ENCODE measurements around the gene LARGE1.

The LARGE1 gene

DNA sequence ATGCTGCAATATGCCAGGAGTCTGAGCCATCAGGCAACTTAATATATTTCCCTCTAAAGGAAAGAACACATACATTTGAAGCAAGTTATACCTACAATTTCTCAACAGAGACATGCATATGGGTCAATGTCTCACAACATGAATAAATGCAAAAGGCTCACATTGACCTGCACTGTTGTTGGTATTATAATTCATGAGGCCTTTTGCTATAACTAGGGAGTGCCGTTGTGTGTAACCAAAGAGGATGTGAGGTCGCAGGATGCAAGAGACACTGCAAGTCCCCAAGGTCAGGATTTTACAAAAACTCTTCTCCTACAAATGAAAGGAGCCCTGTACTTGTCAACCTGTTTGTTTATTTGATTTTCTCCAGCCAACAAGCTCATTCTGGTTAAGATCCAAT, 250.5 kb downstream of the LARGE1 start:
- no peak for DNase-seq (ENCODE audit: low read depth in 4 of 4, low spot score in 1 of 4)

DNA sequence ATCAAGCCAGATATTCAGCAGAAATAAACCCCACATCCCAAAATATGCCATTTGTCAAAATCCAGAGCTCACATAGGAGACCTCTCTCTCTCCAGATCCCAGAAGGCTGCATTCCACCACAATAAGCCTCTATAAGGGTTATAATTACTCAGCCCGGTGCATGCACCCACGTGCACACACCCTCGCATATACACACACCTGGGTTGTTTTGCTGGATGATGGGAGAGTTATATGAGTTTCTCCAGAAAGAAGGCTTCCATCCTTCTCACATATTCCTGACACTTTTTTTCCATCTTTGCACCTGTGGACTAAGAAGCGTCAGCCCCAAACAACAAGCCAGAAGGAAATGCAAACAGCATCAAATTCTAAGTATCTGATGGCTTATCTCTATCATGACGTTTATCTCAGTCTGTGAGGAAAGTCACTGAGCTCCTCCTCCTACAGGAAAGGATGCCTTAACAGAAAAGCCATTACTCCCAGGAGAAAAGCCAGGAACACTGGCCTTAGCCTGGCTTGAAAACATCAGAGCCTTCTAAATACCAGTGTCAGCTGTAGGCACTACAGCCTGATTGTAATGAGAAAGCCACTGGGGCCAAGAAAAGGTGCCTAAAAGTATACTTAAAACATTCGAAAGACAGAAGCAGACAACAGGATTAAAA, 253.2 kb downstream of the LARGE1 start:
- DNase-seq (ENCODE audit: low read depth in 4 of 4, low spot score in 1 of 4) = no peak

DNA sequence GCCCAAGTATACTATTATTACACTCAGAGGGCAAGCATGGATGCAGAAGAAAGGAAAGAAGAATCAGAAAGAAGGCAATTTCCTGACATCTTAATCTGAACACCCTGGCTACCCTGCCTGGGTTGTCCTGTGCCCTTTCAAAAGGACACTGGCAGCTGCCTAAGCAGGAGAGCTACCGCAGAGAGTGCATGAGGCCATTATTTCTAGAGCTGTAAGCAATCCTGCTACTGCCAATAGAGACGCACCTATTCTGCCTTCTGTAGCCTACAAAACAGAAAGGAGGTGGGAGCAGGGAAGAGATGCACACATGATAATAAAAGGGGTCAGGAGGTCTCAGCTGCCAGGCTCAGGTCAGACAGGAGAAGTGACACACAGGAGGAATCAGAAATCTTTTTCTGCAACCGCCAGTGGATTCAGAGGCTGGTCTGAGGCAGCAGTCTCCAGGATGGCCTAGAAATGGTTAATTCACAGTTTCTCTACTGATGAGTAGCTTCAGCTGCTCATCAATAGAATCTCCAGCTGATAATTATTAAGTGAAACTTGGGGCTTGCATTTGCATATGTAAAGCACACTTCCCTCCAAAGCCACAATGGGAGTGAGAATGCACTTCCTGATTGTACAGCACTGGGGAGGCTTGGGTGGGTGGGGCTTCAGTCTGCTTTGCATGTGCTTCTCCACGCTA, 253.9 kb downstream of the LARGE1 start:
- DNase-seq (ENCODE audit: low read depth in 4 of 4, low spot score in 1 of 4) = no peak

DNA sequence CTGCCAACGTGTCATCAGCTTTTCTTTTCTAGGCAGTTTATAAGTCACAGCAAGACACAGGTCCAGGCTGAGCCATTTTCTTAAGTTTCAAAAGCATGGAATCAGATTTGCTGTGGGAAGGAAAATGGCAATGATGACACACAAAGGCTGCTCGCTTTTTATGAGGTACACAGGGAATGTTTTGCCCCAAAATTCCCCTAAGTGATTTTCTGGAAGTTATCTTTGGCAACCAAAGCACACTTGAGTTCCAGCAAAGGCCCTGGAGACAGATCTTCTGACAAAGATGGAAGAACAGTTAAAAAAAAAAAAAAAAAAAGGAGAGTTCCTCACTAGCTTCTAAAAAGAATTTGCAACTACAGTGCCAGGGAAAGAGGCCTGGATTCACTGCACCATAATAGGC, 260.8 kb downstream of the LARGE1 start:
- DNase-seq (ENCODE audit: low read depth in 4 of 4, low spot score in 1 of 4) = no peak

DNA sequence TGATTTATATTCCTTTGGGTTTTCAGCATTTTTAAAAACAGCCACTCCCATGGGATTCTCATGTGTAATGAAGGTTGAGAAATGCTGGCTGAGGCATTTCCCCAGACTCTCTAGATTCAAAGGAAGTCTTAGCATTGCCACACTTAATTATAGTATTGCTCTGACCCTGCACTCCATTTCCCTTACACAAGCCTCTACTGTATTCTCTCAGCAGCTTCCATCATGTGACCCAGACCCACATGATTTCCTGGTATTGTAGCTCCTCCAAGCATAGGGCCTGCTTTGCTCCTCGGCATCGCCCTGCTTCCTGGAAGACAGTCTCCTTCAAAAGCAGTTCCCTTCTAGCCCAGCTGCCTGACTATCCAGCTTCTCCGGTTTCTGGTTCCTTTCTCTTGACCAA, 261.5 kb downstream of the LARGE1 start:
- no peak for DNase-seq (ENCODE audit: low read depth in 4 of 4, low spot score in 1 of 4)

DNA sequence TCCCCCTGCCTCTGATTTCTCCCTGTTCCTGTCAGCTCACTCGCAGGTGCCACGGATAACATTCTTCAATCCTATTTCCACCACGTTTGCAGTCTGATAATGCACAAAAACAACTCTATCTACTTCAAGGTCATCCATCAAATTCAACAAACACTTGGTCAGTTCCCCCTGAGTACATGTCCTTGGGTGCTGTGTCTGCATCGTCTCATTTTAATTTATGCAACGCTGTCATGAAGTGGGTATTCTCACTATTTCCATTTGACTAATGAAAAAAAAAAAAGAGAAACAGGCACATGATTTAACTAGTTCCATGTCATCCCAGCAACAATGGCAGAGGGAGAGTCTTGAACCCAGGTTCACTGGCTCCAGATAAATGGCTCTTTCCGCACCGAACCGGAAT, 262.6 kb downstream of the LARGE1 start:
- no peak for DNase-seq (ENCODE audit: low read depth in 4 of 4, low spot score in 1 of 4)

DNA sequence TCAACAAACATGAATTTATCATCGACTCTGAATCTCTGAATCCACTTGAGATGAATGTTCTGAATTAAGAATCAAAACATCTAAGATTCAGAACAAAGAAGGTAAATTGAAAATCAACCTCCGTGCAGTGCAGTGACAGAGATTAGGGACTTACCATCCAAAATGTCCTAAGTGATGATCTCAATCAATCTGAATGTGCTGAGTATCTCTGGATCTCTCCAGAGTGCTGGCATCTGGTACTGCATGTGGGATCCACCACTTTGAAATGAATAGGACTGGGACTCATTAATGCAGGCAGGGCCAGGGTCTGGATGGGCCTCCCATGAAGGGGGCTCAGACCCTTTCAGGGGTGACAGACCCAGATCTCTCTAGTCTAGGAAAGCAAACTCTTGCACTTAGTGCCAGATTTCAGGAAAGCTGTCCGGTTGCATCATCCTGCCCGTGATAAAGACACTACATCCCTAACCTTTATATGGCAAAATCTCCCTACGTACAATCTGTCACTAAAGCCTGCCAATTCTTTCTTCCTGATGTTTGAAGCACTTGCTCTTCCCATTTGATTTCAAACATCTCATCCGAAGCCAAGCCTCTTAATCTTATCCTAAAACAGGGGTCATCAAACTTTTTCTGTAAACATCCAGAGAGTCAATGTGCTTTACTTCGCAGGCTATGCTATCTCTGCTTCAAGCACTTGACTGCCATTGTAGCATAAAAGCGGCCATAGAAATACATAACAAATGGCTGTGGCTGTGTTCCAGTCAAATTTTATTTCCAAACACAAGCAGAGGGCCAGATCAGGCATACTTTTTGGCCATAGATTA, 263.3 kb downstream of the LARGE1 start:
- no peak for DNase-seq (ENCODE audit: low read depth in 4 of 4, low spot score in 1 of 4)

DNA sequence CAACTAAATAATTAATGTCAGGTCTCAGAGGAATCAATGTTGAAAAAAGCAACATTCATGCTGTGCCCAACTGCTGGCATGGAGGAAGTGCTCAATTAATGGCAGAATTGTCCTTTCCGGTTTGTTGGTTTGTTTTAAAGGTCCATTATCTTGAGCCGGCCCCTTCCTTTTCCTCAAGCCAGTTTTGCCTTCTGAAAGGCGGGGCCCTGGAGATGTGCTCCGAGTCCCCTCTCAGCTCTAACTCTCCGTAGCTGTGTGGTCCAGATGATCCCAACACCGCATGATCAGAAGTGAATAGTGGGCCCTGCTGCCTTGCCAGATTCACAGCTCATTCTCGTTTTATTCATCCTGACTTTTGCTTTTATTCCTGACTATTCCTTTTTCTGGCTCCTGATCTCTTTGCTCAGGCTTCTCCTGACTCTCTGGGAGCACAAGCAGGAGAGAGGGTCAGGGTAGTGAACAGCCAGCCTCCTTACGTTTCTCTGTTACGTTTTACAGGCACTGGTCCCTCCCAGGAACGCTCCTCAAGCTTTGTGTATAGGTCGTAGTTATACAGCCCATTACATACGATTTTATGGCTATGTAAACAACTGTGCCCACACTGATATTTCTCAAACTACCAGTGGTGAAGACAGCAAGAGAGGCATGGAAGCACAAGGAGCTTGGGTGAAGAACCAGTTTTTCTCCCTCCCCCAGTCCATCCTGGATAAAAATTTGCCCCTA, 265.9 kb downstream of the LARGE1 start:
- no peak for DNase-seq (ENCODE audit: low read depth in 4 of 4, low spot score in 1 of 4)

DNA sequence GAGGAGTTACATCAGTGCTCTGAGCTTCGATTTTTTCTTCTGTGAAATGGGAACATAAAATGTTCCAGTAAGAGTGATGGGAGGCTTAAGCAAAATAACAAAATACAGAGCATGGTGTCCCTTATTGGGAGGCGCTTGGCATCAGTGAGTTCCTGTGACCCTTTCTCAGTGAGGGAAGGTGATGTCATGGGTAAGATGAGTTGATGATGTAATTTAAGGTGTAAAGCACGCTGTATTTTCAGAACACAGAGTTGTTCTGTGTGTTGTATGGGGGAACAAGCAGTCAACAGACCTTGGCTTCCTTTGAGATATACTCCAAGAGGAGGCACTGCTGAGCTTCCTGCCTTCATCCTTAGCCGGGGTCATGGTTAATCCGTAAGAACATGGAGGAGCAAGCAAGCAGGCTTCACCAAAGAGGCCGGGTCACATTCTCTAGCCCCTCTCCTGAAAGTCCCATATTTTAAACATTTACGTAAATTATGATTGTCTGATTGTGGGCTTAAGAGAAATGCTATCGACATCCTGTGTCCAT, 266.7 kb downstream of the LARGE1 start:
- DNase-seq (ENCODE audit: low read depth in 4 of 4, low spot score in 1 of 4) = no peak

DNA sequence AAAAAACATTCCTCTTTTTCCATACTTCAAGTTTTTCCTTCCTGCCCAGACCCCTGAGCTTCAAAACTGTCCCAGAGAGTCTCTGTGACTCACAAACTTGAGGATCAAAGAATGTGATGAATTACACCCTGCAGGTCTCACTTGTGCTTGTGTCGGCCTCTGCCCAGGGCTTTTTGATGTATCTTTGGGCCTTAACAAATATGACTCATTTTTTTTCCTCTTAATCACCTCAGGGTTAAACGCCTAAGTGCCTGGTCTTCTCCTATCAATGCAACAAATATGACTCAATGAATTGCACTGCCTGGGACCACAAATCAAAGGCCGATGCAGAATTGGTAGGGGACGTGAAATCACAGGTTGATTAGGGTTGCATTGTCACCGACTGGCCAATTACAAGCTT, 267.7 kb downstream of the LARGE1 start:
- DNase-seq (ENCODE audit: low read depth in 4 of 4, low spot score in 1 of 4) = no peak

DNA sequence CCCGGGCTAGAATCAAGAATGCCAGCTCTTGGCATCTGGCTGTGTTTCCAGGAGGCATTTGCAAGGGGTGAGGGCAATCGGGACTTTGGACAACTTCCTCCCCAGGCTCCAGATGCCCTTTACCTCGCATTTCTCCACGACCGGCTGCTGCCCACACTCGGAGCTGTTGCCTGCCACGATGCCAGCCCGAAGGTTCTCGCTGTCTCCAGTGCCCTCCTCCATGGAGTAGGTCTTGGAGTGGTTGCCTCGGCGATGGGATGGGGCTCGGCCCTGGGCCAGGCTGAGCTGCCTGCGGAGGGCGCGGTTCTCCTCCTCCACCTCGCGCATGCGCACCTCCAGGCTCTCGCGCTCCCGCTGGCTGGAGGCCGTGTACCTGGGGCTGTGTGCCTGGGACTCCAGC, 270.0 kb downstream of the LARGE1 start:
- DNase-seq (ENCODE audit: low read depth in 4 of 4, low spot score in 1 of 4) = no peak

DNA sequence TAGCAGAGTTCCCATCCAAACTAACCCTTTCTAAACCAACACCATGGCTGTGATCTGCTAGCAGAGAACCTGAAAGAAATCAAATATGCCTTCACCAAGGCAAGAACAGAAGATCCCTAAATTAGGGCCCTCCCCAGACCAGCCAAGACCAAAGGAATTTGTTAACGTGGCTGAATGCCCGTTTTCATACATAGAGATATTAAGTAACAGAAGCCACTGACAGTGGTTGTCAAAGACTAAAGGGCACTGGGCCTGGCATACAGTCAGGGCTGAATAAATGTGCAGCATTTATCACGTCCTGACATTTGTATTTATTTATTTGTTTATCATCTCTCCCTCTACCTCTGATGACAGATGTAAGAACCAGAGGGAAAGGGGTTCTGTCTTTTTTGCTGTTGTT, 271.8 kb downstream of the LARGE1 start:
- DNase-seq (ENCODE audit: low read depth in 4 of 4, low spot score in 1 of 4) = no peak

DNA sequence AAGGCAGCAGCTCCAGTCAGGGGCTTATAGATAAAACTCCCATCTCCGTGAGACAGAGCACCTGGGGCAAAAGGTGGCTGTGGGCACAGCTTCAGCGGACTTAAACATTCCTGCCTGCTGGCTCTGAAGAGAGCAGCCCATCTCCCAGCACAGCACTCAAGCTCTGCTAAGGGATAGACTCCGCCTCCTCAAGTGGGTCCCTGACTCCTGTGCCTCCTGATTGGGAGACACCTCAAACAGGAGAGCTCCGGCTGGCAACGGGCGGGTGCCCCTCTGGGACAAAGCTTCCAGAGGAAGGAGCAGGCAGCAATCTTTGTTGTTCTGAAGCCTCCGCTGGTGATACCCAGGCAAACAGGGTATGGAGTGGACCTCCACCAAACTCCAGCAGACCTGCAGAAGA, 279.4 kb downstream of the LARGE1 start:
- no peak for DNase-seq (ENCODE audit: low read depth in 4 of 4, low spot score in 1 of 4)

DNA sequence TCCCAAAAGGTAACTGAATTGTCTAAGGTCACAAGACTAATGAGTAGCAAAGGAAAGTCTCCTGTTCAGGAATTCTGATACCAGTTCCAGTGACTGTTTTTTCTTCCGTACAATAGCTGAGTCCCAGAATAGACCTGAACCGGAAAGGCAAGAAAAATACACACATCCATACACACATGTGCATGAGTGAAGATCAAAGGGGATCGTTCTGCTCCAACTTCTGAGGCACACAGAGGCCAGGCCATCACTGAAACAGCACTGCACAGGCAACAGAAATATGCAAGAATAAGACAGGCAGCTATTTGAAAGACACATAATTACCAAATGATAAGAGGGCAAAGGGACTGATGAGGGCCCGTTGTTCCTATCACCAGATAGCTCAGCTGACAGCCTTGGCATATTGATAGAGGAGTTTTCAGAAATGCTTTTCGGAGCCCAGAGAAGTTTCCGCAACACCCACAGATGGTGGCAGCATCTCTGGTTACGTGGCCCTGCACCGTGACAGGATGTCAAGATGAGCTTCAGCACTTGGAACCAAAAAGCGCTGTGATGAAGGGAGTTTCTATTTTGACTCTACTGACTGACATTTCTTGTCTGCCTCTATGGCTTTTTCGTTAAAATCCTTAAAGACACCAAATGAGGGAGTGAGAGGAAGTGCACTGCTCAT, 280.6 kb downstream of the LARGE1 start:
- no peak for DNase-seq (ENCODE audit: low read depth in 4 of 4, low spot score in 1 of 4)

DNA sequence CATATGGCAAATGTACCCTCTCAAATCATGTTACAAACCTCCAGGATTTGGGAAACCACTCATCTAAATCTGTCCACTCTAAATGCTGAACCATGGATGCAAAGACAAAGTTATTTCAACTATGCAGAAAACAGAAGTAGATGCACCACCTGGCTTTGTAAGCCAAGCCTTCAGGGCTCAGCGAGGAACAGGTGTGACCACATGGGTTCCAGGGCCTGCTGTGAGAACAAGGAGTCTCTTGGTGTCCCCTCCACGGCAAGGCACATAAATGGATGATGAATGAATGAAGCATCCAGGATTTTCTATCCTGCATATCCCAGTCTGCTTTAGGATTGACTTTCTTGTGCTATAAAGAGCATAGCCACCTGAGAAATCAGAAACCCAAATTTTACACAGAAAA, 284.5 kb downstream of the LARGE1 start:
- no peak for DNase-seq (ENCODE audit: low read depth in 4 of 4, low spot score in 1 of 4)

DNA sequence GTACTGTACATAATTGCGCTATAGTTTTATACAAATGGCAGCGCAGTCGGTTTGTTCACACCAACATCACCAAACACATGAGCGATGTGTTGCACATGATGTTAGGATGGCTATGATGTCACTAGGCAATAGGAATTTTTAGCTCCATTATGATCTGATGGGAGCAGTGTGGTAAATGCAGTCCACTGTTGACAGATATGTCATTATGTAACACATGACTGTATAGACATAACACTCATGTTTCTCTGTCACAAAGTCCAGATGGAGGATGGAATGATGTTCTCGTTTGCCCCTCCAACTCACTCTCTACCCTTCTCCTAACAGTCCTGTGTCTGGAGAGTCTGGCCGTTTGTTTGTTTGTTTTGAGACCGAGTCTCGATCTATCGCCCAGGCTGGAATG, 288.5 kb downstream of the LARGE1 start:
- no peak for DNase-seq (ENCODE audit: low read depth in 4 of 4, low spot score in 1 of 4)

DNA sequence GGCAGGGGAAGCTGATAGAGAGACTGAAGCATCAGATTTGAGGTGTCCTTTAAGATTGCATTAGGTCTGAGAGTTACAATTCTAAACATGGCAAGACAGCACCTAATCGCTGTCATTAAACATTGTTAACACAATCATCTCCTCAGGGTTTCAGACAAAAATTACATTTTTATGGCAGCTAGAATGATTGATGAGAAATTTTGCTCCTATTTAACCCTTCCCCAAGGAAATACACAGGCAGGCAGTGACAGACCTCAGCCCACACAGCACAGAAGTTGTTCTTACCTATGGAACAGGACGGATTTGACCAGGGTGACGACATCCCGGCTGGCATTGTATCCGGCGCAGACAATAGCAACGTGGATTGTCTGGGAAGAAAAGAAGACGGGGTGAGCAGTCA, 294.3 kb downstream of the LARGE1 start:
- DNase-seq (ENCODE audit: low read depth in 4 of 4, low spot score in 1 of 4) = no peak

DNA sequence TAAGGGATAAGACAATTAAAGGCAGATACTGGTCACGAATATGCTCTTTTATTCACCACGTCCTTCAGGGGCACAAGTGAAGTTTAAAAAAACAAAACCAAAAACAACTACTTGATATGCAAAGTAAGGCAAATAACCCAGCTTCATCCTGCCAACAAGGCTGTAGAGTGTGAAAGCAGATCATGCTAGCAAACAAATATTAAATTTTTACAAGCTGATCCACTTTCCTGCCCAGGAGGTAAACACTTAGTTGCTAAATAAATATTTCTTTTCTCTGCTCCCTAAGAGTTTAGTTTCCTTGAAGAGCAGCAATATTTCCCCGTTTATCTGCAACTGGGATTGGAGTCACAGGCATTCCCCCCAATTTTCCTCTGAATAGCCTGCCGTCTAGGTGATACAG, 300.2 kb downstream of the LARGE1 start:
- DNase-seq (ENCODE audit: low read depth in 4 of 4, low spot score in 1 of 4) = no peak

DNA sequence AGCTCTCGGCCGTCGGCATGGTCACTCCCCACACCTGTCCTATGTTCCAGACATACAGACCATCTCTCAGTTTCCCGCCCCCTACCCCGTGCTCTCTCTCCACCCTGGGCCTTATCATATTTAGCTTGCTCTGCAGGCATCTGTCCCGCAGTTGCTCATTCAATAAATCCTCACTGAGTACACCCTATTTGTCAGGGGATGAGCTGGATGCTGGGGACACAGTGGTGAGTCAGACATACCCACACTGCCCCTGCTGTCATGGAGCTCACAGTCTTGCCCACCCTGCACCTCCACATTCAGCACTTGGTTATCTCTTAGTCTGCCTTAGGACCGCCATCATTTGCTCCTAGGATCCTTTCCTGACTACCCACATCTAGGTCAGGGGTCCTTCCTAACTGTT, 313.8 kb downstream of the LARGE1 start:
- no peak for DNase-seq (ENCODE audit: low read depth in 4 of 4, low spot score in 1 of 4)

DNA sequence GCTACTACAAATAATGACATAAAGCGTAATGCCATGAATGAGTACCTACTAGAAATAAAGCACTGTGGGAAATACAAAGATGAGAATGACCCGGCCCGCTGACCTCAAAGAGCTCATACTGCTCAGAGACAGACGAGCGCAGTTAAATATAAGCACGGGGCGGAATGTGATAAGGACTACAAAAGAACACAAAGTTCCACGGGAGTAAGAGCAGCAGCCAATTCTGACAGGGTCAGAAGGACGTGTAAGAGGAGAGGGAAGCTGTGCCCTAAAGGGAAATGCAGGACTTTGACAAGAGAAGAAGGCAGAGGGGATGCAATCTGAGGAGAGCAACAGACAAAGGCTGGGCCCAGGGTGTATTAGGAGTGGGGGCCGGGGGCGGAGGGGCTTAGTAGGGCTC, 314.6 kb downstream of the LARGE1 start:
- DNase-seq (ENCODE audit: low read depth in 4 of 4, low spot score in 1 of 4) = no peak

DNA sequence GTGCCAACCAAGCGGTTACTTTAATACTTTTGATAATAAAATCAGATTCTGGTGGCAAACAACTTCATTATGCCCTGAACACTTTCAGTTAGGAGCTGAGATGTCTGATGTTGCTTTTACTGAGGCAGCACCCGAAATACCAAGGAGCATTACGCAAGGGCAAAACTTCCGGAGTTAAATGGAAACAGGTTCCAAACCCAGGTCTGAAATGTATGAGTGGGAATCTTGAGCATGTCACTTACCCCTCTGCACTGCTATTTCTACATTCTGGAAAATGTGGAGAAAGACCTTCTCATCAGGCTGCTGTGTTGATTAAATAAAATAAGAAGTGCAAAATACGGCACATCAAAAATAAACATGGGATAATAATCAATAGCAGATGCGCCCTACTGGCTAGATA, 315.1 kb downstream of the LARGE1 start:
- DNase-seq (ENCODE audit: low read depth in 4 of 4, low spot score in 1 of 4) = no peak

Measured in stimulated activated CD4-positive, alpha-beta T cell treated with anti-CD3 and anti-CD28 coated beads, Interleukin-1b, Interleukin-23, amount 100 ng/mL, for 24 hours (primary cell).